HK-2 (cell line): Measurements from ENCODE around the gene PLEKHG5.
"Not testable (repeated sequence)": the region's sequence is repeated elsewhere in the genome, so short reads cannot be mapped to it uniquely, and the experiment has no call there.

Experiments
- DNase-seq: peaks from one replicate; pipeline ENCODE4 v3.0.0-alpha.2; 2018; ENCODE audit not compliant: unreplicated experiment

The PLEKHG5 gene

GRCh38 chr1:6461538-6462411, 29.7 kb downstream of the PLEKHG5 start:
- no peak for DNase-seq

DNA sequence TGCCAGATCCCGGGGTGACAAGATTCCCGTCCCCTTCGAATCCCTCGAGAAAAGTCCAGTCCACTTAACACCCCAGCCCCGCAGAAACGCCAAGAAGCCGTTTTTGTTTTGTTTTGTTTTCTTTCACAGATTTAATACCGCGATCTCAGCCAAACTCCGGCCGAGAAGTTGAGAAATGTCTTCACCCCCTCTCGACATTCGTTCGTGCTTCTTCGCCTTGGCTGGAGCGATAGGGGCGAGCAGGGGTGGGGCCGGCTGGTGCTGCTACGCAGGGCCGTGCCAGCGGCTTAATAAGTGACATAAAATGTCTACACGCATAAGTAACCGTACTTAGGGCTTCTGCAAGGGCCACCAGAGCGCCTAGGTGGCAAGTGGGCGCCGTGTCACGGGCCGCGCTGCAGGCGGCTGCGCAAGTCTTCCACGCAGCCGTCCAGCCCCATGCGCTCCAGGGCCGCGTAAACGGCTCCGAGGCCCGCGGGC, 30.4 kb downstream of the PLEKHG5 start:
- no peak for DNase-seq

DNA sequence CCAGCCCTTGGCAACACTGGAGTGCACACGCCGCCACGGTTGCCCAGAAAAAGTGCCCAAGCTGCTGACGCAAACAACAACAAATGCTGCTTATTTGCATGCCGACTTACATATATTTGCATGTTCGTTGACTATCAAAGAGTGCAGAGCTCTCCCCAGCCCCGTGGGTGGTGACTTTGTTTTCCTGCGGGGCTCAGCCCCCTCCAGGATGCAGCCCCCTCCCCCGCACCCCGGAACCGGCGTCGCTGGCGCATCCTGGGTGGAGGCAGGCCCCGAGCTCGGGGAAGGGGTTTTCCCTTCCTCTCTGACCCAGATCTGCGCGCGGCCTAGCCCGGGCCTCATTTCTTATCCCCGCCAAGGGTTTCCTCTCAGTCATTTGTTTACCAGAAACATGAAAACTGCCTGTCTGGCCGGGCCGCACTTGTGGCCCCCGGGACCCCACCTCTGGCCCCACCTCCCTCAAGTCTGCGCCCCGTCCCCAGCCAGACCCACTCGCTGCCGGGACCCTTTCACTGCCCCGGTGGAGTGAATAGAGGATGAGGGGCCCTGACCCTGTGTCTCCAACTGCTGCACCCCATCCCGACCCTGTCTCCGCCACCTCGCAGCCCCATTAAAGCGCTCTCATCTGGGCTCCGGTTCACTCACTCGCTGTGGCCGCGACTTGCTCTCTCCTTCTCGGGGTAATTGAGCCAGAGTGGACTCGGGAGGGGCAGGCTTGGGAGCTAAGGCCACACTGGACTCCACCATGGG, 31.0 kb downstream of the PLEKHG5 start:
- no peak for DNase-seq

DNA sequence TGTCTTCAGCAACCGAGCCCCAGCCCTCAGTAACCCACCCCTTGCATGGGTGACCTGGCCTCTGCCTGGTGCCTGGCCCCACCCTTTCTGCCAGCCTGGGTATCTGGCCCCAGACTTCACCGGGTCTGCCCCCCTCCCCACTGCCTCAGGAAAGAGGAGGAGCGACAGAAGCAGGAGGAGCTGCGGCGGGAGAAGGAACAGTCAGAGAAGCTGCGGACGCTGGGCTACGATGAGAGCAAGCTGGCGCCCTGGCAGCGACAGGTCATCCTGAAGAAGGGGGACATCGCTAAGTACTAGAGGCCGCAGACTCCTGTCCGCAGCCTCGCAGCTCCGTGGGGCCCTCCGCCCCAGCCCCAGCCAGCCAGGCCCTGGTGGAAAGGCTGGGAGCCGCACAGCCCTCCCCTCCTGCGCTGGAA, 31.6 kb downstream of the PLEKHG5 start:
- DNase-seq: no peak

DNA sequence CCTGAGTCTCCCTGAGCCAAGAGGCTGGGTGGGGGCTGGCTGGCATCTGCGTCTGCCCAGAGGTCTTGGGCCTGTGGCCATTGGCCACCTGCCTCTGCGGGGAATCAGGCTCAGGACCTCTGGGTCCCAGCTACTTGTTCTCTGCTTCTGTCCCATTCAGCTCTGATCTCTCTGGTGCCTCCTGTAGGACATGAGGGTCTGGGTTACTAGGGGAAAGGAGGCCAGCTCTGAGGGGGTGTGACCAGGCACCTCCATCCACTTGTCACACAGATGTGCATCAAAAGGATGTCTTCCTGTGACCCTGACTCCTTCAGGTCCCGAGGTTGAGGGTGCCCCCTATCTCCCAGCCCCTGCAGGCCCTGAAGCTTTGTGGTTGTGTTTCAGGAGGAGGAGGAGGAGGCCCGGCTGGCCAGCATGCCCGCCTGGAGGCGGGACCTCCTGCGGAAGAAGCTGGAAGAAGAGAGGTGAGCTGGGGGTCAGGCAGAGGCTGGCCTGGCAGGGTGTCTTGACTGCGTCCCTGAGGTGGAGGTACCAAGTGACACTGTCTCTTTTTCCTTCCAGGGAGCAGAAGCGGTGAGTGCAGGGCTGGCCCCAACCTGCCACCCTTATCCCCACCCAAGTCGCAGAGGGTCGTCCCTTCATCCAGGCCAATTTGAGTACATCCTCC, 34.5 kb downstream of the PLEKHG5 start:
- no peak for DNase-seq

GRCh38 chr1:6455752-6456520, 35.5 kb downstream of the PLEKHG5 start:
- not testable (repeated sequence) for DNase-seq

- DNase-seq: no peak
Measured at GRCh38 chr1:6454856-6455751, 36.4 kb downstream of the PLEKHG5 start.

GRCh38 chr1:6453895-6454855, 37.3 kb downstream of the PLEKHG5 start:
- not testable (repeated sequence) for DNase-seq

GRCh38 chr1:6450943-6451373, 40.5 kb downstream of the PLEKHG5 start:
- no peak for DNase-seq

DNA sequence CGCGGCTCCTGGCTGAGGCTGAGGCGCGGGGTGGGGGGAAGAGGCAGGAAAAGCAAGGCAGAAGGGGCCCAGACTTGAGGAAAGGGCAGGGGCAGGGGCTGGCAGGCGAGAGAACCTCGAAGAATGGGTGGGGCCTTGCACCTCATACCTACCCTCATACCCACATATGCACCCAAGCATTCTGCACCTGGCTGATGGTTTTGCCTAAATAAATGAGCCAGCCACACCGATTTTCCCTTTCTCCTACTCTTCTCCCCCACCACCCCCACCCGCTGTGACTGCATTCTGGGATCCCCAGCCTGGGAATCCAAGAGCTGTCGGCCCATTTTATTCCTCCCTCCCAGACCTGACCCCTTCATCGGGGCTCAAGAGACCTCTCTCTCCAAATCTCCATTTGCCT, 41.0 kb downstream of the PLEKHG5 start:
- not testable (repeated sequence) for DNase-seq

DNA sequence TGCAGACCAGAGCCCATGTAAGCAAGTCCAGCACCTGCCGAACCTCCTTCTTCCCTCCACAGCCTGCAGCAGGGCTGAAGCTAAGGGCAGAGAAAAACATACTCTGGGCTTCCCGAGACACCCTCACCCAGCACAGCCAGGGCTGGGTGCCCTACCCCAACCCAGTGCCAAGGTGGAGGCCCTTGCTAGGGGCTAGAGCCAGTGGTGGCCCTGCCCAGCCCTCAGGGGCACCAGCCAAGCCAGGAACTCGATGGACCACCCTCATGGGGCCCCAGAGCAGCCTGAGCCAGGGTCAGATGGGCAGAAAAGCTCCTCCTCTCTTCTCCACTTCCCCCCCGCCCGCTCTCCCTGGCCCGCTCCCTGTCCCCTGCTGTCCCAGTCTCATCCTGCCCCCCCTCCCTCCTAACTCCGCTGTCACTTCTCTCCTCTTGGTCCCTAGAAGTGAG, 41.4 kb downstream of the PLEKHG5 start:
- no peak for DNase-seq

GRCh38 chr1:6448749-6449631, 42.5 kb downstream of the PLEKHG5 start:
- DNase-seq: no peak

GRCh38 chr1:6447818-6448748, 43.4 kb downstream of the PLEKHG5 start:
- no peak for DNase-seq

DNA sequence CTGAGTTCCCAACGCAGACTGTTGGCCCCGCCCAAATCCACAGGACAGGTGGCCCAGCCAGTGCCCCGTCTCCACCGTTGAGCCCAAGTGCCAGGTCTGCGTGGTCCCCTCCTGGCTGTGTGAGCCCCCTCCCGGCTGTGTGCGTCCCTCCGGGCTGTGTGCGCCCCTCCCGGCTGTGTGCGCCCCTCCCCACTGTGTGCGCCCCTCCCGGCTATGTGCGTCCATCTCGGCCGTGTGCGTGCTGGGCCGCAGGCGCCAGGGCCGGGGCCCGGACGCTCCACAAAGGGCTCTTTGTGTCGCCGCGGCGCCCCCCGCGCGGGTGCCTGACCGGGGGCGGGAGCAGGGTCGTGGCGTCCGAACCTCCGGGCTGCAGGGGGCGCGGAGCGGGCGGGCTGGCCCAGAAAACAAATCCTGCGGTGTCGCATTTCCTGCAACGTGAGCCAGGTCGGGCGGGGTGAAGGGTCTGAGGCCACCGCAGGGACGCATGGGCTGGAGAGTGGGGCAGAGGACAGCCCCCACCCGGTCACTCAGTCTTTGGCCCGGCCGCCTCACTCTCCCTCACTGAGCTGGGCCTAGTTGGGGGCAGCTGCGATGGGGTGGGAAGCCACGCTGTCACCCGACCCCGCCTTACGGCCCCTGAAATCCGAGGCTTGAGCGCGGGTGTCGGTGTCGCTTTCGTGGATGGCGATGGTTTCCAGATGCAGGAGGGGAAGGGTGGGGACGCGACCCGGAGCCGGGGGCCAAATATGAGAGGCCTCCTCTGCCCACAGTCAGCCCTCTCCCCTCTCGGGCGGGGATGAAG, 44.2 kb downstream of the PLEKHG5 start:
- DNase-seq: no peak

DNA sequence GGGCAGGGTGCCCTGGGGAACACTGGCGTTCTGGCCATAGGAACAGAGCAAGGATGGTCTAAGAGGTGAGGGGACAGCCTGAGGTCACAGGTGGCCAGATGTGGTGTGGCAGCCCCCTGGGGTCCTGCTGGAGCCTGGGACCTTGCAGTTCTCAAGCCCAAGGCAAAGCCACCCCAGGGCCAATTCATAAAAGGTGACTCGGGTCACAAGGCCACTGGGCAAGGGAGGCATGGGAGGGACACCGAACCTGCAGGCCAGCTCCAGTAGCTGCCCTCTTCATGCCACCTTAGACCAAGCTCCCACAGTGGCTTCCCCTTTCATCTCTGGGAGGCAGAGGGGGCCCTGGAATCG, 44.8 kb downstream of the PLEKHG5 start:
- no peak for DNase-seq

GRCh38 chr1:6445929-6446328, 45.5 kb downstream of the PLEKHG5 start:
- not testable (repeated sequence) for DNase-seq
